GM21576 (cell line): Measurements from ENCODE around the gene FOXC2.

ENCODE experiments used
- ATAC-seq: cut with Tn5 transposase; IDR thresholded peaks from one replicate; pipeline ENCODE4 v1.9.1; 2021; ENCODE audit warnings: mild to moderate bottlenecking, moderate library complexity; ENCODE audit not compliant: unreplicated experiment

The FOXC2 gene

DNA sequence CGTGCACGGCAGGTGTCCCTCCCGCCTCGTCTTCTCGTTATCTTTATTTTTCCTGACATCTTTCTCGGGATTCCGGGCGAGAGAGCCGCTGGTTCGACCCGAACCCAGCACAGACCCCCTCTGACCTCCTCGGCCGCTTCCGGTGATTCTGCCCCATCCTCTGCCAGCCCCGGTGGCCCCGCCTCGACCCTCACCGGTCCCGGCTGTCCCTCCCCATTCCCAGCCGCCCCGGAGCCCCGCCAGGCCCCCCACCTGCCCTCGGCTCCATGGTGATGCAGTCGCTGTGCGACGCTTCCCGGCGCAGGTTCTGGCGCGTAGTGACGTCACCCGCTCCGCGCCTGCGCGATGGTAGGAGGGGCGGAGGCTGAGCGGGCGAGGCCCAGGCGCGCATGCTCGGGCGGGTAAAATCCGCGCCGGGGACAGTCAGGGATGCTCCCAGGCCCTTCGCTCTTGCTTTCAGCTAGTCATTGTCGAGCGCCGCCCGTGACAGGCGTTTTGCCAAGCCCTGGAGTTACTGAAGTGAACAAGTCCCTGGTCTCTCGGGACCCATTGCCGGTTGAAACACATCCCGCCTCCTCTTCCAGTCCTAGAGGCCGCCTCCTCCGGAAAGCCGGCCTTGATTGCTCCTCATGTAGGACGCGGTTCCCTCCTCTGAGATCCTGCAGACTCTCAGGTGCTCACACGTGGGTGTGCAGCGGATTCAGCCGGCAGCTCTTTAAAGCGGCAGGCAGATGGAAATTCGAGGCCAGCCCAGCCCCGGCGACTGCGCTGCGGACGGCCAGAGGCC lies 11.5 kb upstream of the FOXC2 start, which contains the start of gene MTHFSD:
TSS of gene MTHFSD (minus strand) at position 319 of the 787 bp plus-strand sequence. CDS start at position 268, 51 bp downstream.
- peak; percentile 84 for ATAC-seq

DNA sequence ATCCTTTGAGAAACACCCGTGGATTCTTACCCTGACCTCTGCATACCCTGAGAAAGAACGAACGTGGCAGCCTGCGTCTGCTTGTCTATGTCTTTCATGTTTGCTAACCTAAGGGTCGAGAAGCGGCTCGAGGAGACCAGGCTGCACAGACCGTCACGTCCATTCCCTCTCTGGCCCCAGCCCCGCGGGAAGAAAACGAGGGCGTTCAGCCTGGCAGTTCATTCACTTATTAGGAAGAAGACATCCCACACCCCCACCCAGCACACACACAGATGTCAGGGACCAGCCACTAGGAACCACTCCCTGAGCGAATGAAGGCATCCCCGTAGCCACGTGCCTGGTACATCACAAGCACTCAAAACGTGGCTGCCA lies 10.9 kb upstream of the FOXC2 start:
- no peak for ATAC-seq

DNA sequence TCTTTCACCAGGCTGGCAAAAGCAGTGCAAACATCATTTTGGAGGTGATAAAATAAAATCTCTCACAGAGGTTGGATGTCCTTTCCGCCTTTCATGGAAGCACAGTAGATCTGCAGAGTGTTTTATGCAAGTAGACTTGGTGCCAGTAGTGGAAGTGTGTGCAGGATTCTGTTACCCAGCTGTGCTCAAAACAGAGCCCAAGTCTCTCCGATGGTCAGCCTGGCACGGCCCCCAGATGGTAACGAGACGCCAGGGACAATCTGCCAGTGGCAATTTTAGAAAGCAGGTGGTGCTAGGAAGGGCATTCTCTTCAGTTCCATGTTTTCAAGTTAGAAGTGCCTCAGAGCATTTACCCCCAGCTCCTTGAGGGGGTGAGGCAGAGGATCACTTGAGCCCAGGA lies 10.1 kb upstream of the FOXC2 start:
- no peak for ATAC-seq

- ATAC-seq = no peak
Observed at GRCh38 chr16:86557587-86557986, 9.0 kb upstream of the FOXC2 start.

DNA sequence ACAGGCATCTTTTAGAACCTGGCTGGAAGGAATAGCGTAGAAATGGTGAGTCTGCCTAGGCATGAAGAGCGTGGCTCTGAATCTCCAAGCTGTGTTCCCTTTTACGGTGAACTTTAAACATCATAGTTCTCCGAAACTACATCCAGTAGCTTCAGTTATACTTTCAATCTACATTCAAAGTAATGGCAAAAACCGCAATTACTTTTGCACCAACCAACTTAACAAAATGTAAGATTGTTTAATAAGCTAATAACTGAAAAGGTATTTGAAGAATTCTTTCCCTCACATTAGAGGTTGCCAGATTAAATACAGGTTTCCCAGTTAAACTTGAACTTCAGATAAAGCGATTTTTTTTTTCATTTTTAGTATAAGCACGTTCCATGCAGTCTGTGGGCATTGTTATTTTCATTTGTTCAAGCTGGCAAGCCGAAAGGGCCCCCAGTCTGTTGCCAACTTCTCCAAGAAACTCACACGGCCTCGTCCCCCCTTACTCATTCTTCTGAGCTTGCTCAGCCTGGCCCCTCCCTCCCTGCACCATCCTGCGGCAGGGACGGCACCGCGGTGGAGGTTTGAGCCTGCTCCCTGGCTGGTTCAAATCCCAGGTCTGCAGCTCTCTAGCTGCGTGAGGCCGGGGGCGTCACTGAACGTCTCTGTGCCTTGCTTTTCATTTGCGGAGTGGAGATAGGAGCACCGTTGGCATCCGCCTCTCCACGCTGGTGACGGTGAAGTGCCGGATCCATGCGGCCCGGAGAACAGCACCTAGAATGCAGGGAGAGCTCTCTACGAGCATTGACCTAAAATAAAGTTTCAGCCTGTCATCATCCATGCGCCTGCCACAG lies 8.1 kb upstream of the FOXC2 start:
- ATAC-seq = no peak

- ATAC-seq = no peak
Observed at GRCh38 chr16:86559802-86560305, 6.8 kb upstream of the FOXC2 start.

GRCh38 chr16:86562356-86562755 lies 4.3 kb upstream of the FOXC2 start:
- no peak for ATAC-seq

GRCh38 chr16:86563469-86564345 lies 2.9 kb upstream of the FOXC2 start:
- ATAC-seq = peak; percentile 77

GRCh38 chr16:86565181-86565631 lies 1.4 kb upstream of the FOXC2 start:
- ATAC-seq = no peak

DNA sequence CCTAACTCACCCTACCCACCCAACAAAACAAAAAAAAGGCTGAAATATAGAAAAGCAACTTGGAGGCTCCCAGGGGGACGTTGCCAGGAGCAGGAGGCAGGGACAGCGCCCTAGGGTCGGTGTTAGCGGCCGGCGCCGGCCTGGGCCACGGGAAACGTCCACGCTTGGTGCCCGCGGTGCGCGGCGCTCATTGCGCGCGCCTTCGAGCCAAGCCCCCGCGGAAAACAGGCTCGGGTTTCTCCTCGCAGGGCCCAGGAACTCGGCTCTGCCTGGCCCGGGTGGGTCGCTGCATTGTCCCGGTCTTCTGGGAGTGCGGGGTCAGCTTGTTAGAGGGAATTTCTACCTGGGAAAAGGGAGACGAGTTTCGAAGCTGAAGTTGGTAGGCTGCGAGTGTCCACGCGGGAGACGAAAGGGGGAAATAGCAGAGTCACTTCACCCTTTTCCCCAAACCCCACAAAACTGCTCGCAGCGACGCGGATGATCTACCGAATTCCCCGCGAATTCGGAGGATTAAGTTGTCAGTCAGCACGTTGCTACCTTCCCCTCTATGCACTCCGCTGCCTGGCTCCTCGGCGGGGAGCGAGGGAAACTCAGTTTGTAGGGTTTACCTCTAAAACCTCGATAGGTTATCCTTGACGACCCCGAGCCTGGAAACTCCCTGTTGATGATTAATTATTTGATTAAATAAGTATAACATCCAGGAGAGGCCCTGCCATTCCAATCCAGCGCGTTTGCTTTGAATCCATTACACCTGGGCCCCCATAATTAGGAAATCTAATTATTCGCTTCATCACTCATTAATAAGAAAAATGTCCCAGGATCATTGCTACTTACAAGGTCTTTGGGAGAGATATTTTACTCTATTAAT lies 751 bp upstream of the FOXC2 start:
- no peak for ATAC-seq

DNA sequence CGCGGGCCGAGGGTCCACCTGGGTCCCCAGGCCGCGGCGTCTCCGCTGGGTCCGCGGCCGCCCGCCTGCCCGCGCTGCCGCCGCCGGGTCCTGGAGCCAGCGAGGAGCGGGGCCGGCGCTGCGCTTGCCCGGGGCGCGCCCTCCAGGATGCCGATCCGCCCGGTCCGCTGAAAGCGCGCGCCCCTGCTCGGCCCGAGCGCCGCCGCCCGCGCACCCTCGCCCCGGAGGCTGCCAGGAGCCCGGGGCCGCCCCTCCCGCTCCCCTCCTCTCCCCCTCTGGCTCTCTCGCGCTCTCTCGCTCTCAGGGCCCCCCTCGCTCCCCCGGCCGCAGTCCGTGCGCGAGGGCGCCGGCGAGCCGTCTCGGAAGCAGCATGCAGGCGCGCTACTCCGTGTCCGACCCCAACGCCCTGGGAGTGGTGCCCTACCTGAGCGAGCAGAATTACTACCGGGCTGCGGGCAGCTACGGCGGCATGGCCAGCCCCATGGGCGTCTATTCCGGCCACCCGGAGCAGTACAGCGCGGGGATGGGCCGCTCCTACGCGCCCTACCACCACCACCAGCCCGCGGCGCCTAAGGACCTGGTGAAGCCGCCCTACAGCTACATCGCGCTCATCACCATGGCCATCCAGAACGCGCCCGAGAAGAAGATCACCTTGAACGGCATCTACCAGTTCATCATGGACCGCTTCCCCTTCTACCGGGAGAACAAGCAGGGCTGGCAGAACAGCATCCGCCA lies 504 bp downstream of the FOXC2 start:
- ATAC-seq = no peak

DNA sequence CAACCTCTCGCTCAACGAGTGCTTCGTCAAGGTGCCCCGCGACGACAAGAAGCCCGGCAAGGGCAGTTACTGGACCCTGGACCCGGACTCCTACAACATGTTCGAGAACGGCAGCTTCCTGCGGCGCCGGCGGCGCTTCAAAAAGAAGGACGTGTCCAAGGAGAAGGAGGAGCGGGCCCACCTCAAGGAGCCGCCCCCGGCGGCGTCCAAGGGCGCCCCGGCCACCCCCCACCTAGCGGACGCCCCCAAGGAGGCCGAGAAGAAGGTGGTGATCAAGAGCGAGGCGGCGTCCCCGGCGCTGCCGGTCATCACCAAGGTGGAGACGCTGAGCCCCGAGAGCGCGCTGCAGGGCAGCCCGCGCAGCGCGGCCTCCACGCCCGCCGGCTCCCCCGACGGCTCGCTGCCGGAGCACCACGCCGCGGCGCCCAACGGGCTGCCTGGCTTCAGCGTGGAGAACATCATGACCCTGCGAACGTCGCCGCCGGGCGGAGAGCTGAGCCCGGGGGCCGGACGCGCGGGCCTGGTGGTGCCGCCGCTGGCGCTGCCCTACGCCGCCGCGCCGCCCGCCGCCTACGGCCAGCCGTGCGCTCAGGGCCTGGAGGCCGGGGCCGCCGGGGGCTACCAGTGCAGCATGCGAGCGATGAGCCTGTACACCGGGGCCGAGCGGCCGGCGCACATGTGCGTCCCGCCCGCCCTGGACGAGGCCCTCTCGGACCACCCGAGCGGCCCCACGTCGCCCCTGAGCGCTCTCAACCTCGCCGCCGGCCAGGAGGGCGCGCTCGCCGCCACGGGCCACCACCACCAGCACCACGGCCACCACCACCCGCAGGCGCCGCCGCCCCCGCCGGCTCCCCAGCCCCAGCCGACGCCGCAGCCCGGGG lies 1.3 kb downstream of the FOXC2 start:
- no peak for ATAC-seq

DNA sequence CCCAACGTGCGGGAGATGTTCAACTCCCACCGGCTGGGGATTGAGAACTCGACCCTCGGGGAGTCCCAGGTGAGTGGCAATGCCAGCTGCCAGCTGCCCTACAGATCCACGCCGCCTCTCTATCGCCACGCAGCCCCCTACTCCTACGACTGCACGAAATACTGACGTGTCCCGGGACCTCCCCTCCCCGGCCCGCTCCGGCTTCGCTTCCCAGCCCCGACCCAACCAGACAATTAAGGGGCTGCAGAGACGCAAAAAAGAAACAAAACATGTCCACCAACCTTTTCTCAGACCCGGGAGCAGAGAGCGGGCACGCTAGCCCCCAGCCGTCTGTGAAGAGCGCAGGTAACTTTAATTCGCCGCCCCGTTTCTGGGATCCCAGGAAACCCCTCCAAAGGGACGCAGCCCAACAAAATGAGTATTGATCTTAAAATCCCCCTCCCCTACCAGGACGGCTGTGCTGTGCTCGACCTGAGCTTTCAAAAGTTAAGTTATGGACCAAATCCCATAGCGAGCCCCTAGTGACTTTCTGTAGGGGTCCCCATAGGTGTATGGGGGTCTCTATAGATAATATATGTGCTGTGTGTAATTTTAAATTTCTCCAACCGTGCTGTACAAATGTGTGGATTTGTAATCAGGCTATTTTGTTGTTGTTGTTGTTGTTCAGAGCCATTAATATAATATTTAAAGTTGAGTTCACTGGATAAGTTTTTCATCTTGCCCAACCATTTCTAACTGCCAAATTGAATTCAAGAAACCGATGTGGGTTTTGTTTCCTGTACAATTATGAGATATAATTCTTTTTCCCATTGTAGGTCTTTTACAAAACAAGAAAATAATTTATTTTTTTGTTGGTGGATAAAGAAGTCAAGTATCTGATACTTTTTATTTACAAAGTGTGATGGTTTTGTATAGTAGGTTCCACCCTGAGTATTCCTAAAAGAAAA lies 2.3 kb downstream of the FOXC2 start:
- ATAC-seq = no peak

DNA sequence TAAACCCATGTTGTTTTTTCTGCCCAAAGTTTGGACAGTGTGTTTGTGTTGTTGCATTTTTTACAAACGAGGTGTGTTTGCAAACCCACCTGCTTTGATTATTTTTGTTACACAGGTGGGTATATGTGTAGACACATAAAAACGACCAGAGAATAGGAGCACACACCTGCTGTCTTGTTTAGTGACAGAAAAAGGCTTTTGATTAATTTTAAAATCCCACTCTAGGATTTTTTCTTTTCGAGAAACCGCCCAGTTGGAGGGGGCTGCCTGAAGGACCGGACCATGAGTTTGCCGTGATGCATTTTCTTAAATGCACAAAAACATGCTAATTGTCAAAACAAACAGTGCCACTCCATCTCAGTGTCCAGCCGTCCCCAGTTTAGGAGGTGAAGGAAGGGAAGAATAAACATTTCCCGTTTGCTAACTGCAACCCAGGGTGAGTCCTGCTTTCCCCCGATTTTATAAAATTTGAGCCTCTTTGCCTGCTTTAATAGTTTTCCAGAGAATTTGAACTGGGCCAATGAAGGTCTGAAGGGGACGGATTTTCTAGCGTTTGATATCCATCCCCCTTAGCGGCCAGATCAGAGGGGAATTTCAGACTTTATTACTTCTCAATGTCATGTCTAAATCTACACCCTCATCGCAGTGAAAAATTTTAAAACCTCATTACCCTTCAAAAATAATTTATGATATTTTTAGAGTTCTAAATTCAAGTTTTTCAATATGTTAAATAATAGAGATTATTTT lies 3.2 kb downstream of the FOXC2 start:
- ATAC-seq = no peak

GRCh38 chr16:86570558-86571529 lies 4.2 kb downstream of the FOXC2 start:
- no peak for ATAC-seq
